GM19239 (cell line): ENCODE data around the gene SH2D1A.
"Not testable (repeated sequence)": the region's sequence is repeated elsewhere in the genome, so short reads cannot be mapped to it uniquely, and the experiment has no call there.

ENCODE experiments used
- DNase-seq: peaks from one replicate; pipeline ENCODE4 v3.0.0; 2011; ENCODE audit warnings: low spot score; ENCODE audit not compliant: insufficient read length
- FAIRE-seq: peaks from 2 replicates; lab custom pipeline; 2011; peaks lifted over from hg19 to GRCh38; lab: Jason Lieb, UNC

Gene SH2D1A

GRCh38 chrX:124346117-124346876, at the start of gene SH2D1A:
Gene SH2D1A, plus strand, starts transcription at chrX:124346563. Its CDS starts 80 bp downstream, at chrX:124346643.
- DNase-seq (no peak), FAIRE-seq (peak; percentile 81)

GRCh38 chrX:124299323-124299722, 47.0 kb upstream of the SH2D1A start:
- not testable (repeated sequence) for DNase-seq
- FAIRE-seq = peak; percentile 35

DNA sequence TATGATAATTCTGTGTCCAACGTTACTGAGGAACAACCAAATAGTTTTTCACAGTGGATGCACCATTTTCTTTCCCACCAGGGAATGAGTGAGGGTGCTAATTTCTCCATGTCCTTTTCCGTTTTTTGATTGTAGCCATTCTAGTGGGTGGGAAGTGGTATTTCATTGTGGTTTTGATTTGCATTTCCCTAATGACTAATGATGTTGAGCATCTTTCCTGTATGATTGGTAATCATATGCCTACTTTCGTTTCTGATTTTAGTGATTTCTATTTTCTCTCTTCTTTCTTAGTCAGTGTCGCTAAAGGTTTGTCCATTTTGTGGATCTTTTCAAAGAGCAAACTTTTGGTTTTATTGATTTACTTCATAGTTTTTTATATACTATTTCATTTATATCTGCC, 46.0 kb upstream of the SH2D1A start:
- no peak for FAIRE-seq
- no peak for DNase-seq

- DNase-seq (no peak), FAIRE-seq (no peak)
These were observed 39.0 kb upstream of the SH2D1A start for GRCh38 chrX:124307253-124307907.

DNA sequence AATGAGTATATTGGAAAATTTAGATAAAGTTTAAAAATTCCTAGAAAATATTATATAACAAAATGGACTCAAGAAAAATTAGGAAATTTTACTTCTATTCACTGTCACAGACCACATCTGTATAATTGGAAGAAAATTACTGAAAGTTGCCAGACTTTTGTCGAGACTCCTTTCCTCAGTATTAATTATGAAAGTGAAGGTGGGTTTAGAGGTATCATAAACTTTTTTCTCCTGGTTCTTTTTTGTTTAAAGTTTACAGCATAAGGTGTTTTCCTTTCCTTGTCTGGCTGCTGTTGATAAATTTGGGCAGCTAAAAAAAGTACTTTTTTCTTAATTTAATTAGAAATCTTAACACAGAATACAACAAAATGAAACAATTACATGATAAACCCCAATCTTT, 20.6 kb upstream of the SH2D1A start:
- FAIRE-seq (no peak), DNase-seq (no peak)

- FAIRE-seq = no peak
- DNase-seq = no peak
These were observed 17.6 kb upstream of the SH2D1A start for GRCh38 chrX:124328765-124329164.

- FAIRE-seq (no peak), DNase-seq (no peak)
These were observed 13.6 kb upstream of the SH2D1A start, which contains the start of gene TEX13D for GRCh38 chrX:124332481-124333424. Gene TEX13D, plus strand, starts transcription at chrX:124332660. Its CDS starts 258 bp downstream, at chrX:124332918.

- DNase-seq (no peak), FAIRE-seq (no peak)
These were observed 12.5 kb upstream of the SH2D1A start for GRCh38 chrX:124333862-124334261.

DNA sequence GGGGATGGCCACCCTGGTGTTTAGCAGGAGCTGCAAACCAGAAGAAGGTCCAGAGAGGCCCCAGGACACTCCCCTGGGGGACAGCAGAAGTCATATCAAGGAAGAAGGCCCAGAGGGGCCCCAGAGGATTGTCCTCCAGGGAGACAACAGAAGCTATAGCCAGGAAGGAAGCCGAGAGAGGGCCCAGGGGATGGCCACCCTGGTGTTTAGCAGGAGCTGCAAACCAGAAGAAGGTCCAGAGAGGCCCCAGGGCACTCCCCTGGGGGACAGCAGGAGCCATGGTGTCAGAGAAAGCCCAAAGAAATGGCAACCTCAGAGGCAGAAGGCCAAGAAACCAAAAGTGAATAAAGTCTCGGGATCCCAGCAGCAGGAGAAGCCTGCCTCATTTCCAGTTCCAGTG, 11.8 kb upstream of the SH2D1A start:
- DNase-seq, FAIRE-seq: not testable (repeated sequence)

DNA sequence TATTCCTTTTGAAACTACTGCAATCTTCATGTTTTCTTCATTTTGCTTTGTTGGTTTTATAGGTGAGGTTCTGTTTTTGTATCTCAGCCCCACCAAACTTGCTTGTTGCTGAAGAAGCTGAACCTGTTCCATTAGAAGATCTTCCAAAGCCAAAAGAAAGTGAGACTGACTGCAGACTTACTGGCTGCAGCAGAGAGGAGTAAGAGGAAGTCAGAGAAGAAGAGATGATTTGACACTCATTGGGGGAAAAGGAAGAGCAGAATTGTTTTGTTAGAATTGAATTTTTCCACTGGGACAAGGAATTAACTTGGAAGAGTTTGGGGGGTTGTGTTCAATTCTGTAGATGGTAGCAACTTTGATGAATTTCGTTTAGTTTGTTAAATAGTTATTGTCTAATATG, 10.8 kb upstream of the SH2D1A start:
- DNase-seq = no peak
- peak; percentile 86 for FAIRE-seq

DNA sequence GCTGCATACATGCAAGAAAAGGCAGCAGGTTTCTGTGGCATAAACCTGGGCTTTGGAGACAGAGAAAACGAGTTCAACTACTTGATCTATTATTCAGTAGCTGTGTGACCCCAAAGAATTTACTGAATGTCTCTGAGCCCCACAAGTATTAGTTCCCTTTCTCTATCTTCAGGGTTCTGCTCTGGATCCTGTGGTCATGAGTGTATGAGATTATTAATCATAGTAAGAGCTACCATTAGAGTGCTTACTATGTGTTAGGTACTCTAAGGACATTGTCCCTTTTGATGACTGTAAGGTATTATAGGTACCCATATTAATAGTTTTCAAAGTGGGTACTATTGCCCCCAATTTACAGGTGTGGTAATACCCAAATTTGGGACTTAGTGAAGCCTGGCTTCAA, 8.4 kb upstream of the SH2D1A start:
- DNase-seq (no peak), FAIRE-seq (no peak)

GRCh38 chrX:124338733-124339514, 7.4 kb upstream of the SH2D1A start:
- FAIRE-seq (peak; percentile 83), DNase-seq (no peak)

GRCh38 chrX:124341396-124342132, 4.8 kb upstream of the SH2D1A start:
- no peak for FAIRE-seq
- no peak for DNase-seq

GRCh38 chrX:124342174-124342867, 4.0 kb upstream of the SH2D1A start:
- no peak for DNase-seq
- FAIRE-seq = no peak

GRCh38 chrX:124343016-124343415, 3.3 kb upstream of the SH2D1A start:
- FAIRE-seq (no peak), DNase-seq (no peak)

GRCh38 chrX:124344246-124344645, 2.1 kb upstream of the SH2D1A start:
- DNase-seq (no peak), FAIRE-seq (no peak)

- DNase-seq (no peak), FAIRE-seq (no peak)
These were observed 496 bp downstream of the SH2D1A start for GRCh38 chrX:124346877-124347241.

- no peak for FAIRE-seq
- DNase-seq = no peak
These were observed 879 bp downstream of the SH2D1A start for GRCh38 chrX:124347242-124347641.

- FAIRE-seq (no peak), DNase-seq (no peak)
These were observed 1.8 kb downstream of the SH2D1A start for GRCh38 chrX:124348182-124348581.
